GM21367 (cell line): Measurements from ENCODE around the gene STYK1.
A peak's percentile ranks its signal among the peaks of the same experiment; 100 is the strongest.

Source experiments
- ATAC-seq: cut with Tn5 transposase; IDR thresholded peaks from one replicate; pipeline ENCODE4 v1.9.1; 2021; ENCODE audit not compliant: unreplicated experiment

The STYK1 gene, protein sequence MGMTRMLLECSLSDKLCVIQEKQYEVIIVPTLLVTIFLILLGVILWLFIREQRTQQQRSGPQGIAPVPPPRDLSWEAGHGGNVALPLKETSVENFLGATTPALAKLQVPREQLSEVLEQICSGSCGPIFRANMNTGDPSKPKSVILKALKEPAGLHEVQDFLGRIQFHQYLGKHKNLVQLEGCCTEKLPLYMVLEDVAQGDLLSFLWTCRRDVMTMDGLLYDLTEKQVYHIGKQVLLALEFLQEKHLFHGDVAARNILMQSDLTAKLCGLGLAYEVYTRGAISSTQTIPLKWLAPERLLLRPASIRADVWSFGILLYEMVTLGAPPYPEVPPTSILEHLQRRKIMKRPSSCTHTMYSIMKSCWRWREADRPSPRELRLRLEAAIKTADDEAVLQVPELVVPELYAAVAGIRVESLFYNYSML

DNA sequence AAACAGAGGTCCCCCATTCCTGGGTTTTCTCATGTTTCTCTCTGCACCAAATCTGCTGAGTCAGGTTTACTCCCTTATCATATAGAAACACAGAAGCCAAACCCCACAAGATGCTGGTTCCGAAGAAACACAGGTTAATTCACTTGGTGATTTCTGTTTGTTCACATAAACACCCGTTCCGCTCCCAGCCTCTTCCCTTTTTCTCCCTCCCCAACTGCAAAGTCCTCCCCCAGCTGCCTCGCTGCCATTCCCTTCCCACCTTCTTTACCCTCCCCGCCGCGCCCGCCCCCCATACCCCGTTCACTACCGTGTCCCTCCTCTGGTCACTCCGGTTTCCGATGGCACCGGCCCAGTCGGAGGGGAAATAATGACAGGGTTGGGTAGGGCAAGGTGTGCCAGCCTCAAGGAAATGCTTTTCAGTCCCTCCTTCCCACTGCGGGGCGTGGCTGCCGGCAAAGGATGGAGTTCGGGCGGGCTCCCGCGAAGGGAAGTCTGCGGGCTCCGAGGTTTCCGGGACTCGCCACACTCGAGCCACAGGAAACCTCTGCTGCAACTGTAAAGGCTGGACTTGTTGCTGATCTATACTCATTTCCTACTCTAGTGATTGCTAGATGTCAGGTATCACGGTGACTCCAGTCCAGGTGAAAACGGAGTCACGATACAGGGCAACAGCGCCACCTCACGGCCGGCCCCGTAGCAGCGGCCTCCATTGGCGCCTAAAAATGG is at the start of gene STYK1:
TSS of gene STYK1 (minus strand) at position 394 of the 726 bp plus-strand sequence. CDS start 39,434 bp downstream, outside the sequence.
- peak; percentile 46 for ATAC-seq

DNA sequence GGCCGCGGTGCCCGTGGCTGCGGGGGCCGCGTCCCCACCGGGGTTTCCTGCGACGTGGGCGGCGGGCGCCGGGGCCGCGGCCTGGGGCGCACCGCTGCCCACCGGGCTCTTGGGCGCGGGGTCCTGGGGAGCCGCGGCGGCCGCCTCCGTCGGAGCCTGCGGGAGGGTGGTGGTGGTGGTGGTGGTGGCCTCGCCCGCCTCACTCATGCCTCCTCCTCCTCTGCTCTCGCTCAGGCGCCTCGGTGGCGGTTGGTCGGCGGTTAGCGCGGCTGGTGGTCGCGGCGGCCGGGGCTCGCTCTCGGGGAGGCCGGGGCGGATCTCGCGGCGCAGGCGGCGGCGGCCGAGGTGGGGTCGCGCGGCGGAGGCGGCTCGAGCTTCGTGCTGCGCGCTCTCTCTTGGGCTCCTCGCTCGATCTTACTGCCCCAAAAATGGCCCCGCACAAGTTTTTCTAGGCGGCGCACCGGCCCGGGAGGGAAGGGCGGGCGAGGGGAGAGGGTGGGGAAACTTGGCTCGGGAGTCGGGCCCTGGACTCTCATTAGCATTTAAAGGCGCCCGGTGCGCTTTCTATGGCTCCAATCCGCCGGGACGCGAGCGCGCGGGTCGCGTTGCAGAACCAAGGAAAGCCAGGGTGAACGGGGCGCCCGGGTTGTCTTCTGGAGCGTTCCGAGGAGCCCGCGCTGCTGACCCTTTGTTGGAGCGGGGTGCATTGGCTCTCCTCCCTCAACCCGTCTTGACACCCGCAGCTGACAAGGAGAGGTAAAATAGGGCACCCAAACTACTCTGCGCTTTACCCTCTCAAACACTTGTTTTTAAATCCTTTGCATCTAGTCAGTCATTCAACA is 49.3 kb upstream of the STYK1 start, which contains the start of gene YBX3:
TSS of gene YBX3 (minus strand) at position 419 of the 842 bp plus-strand sequence. CDS start at position 207, 212 bp downstream.
- ATAC-seq = peak; percentile 43

DNA sequence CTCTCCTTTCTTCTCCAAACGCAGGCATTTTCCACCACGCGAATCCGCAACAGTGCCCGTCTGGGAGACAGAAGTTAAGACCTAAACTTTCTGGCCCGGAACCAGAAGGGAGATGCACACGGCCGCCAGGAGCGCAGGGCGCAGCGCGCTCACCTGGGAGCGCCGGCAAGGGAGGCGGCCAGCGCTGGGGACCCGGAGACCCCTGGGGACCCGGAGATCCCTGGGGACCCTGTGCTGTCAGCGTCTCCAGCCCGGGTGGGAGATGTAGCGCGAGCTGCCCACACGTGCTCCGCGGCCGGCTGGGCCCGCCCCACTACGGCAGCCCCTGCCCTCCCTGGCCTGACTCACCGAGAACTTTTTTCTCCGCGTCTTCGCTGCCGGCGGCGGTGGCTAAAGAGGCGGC is 48.7 kb upstream of the STYK1 start:
- ATAC-seq = peak; percentile 40

DNA sequence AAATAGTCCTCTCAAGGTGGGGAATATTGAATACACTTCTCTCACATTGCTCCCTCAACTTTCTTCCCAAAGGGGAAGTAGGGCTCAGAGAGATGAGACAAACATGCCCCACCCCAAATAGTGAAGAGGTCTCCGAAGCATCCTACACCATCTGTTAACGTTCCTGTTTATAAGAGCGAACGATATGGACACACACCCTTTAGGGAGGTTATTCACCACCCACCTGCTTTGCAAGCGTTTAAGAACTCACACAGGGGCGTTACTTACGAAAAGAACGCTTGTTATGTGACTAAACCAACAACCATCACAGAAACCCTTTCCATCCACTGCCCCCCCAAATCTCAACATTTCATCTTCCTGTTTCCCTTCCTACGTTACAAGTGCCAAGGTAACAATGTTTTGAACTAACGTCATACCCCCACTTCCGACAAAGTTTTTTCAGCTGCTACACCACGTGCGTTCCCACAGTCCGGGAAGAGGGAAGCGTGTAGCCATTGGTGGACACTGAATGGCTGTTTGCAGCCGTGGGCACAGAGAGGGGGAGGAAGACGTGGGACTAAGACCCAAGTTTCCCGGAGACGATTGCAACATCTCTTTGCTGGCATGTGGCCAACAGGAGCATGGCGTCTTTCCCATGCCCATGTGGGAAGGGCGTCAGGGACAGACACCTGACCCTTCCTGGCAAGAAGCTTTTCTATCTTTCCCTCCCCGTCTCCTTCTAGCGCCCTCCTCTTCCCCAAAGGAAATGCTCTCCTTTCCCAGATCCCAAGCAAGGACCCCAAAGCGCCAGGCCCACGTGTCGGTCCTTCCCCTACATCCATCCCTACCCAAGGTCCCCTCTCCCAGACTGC is 48.0 kb upstream of the STYK1 start:
- no peak for ATAC-seq

DNA sequence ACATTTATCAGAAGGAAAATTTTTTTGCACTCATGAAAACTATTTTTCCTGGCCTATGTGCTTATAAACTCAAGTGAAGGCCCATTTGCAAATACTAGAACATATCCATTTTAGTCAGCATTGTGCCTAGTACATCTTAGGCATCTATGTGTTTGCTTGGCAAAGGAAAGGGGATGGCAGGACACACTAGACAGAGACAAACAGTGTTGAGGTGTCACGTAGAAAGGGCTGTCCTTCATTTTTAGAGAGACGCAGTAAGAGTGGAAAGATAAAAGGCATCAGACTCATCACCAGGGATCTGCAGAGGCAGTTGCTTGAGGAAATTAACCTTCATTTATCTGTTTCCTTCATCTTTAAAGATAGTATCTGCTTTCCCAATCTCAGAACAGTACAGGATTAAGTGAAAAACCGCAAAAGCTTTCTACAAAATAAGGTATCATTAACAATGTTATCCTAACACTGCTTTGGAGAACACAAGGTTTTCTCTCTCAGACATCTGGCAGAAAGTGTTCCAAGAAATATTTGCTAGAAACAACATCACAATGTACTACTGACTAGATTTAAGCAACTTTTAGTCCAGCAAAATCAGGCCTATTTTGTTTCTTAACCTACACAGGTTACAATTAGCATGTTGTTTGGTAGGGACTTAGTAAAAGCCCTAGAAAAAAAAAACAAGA is 47.3 kb upstream of the STYK1 start:
- no peak for ATAC-seq

DNA sequence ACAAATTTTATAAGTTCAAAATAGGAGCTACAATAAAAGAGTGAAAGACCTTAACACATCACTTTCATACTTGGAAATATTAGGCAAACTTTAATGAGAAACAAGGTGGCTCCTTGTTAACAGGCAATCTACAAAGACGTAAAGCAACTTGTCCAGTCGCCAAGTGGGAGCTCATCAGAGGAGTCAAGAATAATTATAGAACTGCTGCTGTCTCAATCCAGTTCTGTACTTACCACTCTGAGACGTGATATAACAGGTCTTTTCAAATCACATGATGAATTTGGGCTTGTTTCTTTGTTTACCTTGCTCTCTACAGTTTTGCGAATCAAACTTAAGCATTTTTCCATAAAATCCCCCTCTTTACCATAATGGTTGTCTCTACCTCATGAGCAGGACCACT is 45.6 kb upstream of the STYK1 start:
- no peak for ATAC-seq

DNA sequence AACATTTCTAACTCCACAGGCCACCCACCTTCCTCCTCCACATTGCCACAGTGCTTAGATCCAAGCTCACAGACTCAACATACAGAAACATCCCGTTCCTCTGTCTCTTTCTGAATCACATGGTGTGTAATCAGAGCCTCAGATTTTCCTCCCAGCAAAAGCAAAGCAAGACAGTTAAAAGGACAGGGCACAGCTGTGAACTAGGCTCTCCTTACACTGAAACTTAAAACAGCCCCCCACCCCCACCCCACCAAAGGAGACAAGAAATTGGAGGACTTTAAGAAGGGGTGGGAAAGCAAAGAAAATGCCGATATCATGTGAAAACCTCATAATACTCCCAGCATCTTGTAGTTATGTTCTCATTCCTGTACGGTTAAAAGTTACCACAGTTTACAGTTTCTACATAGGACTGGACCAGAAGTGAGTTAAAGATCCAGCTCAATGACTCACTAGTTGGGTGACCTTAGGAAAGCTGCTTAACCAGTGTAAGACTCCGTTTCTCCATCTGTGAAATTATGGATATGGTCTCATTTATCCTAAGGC is 44.5 kb upstream of the STYK1 start:
- no peak for ATAC-seq

DNA sequence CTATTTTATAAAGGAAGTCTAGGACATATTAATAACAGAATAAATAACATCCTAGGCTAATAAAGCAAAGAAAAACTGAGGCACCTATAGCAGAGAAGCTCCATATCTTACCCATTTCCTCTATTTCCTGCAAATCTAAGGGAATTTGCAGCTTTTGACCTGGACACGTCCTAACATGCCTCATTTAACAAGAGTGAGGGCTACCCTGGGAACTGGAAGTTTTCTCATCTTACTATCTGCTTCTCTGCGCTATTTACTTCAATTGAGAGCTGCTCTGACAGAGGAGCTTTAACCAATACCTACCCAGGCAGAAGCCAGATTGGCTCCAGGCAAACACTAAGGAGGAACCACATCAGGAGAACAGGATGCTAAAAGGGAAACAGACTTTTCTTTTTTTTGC is 43.6 kb upstream of the STYK1 start:
- no peak for ATAC-seq

DNA sequence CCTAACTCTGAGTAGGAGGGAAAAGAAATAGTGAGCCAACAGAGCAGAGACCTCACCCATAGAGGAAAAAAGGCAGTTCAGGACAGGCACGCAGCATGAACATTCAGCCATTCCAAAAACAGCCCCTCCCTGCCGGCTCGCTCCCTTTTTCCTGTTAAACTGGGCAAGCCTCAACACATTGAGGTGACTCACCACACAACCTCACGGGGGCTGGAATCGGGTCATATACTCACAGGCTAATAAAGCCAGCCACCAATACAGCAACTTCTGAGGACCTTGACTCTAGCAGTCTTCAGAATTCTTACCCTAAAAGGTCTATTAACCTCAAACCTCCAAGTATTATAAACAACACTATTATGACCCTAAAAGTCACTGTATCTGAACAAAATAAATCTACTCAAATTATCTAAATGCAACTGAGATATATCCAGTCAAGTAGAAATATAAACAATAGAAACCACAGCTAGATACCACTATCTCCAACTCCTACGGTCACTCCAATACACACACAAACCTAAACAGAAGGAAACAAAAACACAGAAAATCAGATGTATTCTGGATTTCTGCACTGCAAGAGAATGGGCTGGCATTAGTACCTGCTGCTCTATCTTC is 43.0 kb upstream of the STYK1 start:
- ATAC-seq = no peak

DNA sequence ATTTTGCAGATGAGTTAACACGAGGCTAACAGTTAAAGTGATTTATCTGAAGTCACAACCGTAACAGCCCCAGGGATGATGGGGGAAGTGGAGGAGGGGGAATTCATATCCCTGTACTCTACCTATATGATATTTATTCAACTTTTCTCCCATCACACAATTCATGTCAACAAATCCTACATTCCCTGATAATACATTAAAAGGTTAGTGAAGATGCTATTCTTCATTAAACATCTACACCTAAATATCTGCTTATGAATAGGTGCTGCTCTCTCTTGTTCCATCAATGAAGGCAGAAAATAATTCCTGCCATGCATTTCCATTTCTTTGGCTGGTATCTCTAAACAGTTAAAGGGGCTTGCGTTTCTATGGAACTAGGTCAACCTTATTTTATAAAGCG is 42.4 kb upstream of the STYK1 start:
- ATAC-seq = no peak

DNA sequence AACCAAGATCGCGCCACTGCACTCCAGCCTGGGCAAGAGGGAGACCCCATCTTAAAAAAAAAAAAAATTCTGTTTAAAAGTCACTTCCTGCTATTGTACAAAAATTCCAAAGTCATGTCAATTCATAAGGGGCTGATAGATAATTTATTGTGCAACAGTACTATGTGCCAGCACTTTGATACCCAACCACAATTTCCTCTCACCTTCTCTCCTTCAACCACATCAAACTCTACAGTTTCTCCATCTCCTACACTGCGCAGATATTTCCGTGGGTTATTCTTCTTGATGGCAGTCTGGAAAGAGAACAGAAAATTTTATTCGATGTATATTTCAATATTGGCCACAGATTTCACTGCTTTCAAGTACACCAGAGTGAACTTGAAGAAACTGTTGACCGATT is 41.6 kb upstream of the STYK1 start:
- ATAC-seq = no peak

DNA sequence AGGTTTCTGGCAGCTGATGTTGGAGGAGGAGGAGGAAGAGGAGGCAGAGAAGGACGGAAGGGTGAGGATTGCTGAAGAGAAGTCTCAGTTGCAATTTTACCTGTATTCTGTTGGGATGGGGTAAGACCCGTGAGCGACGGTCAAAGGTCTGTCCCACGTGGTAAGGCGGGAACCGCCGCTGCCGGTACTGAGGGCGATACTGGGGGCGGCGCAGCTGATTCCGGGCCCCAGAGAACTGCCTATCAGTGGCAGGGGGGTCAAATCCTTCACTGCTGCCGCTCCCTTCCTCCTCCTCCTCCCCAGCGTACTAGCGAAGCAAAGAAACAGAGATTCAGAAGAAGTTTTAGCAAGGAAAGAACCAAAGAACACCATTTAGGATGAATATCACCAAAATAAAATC is 36.0 kb upstream of the STYK1 start:
- ATAC-seq = no peak

DNA sequence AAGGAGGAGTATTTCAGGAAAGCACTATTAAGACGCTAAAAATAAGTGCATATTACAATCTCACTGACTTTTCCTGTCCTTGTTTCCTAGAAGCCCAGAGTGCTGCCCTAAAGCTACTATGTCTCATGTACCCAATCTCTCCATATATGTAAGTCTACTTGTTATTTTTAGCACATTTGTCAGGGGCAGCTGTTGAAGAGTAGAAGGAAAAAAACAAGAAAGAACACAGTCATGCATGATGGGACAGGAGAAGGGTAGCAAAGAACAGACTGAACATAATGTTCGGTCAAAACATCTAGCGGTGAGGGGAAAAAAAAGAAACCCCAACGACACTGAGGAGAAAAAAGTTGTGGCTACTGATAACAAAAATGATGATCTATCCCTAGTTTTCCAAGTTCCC is 35.0 kb upstream of the STYK1 start:
- ATAC-seq = no peak

DNA sequence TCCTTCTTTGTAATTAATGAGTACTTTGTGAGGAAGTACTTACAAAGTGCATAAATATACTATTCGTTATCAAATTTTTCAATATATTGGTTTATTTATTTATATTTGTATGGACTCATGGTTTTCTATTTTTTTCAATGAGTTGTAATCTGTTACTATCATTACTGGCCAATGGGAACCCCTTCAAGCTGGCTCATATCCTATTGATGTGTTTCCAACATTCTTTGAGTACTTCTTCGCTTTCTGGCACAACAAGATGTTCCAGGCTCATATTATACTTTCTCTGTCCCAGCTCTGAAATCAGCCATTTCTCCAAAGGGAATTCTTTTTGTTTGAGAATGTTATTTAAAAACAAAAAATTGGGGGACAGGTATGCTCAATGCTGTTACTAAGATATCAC is 31.8 kb upstream of the STYK1 start:
- no peak for ATAC-seq

DNA sequence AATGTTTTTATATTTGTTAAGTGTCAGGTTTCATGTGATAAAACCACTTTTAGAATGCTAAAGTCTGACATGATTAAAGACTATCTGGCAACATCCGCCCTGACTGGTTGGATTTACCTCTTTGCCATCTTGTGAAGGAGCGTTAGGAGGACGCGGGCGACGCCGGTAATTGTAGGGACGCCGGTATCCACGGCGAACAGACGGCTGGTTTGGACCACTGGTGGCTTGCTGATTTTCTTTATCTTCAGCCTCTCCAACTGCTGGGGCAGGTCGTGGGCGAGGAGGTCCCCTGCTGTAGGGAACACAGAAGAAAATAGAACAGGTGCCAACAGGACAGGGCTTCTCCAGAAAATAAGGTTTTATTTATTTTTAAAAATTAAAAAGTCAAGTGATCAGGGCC is 28.0 kb upstream of the STYK1 start:
- no peak for ATAC-seq

DNA sequence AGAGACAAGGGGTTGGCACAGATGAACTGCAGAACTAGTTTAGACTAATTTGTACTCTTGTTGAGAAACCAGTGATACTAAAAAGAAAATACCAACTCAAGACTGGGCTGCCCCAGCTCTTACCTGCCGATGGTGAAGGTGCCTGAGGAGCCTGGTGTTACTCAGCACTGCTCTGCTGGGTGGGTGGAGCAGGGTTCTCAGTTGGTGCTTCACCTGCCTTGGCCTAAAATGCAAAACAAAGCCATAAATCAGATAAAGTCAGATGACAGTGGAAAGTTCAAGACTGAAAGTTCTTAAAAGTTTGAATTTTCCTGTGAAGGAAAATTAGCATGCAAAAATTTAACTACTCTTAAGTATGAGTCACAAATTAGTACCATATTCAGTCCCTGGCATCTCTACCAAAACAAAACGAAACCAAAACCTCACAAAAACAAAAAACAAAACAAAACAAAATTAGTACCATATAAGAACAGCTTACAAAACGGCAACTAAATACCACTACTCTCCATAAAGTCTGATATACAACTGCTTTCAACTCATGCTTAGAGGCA is 27.4 kb upstream of the STYK1 start:
- peak; percentile 63 for ATAC-seq

DNA sequence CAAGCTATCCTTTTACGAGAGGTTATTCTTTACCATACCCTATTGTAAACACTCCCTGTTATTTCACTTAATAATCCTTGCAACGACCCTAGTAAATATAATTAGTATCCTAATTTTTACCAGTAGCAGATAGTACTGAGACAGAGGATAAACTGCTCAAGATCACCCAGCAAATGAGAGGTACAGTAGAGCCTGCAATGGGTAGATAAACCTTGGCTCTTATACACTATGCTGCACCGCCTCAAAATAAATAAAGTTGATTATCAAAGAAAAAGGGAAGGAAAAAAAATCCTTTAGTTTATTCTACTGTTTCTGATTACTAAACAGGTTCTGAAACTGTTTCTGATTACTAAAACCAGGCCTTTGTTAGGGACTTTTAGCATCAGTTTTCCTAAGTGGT is 26.7 kb upstream of the STYK1 start:
- no peak for ATAC-seq

DNA sequence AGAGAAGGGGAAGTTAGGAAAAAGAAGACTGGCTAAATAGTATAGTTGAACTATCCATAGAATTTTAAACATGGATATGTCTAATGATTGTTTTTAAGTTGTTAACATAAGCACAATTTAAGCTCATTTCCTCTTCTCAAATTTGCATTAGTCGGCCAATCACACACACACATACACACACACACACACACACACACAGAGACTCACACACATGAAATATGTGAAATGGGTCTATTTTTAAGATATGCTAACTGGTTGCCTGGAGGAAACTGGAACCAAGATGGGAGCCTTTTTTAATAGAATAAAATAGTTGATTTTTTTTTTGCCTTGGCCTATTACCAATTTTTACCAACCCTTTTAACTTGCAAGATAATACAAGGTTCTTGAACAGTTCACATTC is 24.0 kb upstream of the STYK1 start:
- ATAC-seq = no peak

DNA sequence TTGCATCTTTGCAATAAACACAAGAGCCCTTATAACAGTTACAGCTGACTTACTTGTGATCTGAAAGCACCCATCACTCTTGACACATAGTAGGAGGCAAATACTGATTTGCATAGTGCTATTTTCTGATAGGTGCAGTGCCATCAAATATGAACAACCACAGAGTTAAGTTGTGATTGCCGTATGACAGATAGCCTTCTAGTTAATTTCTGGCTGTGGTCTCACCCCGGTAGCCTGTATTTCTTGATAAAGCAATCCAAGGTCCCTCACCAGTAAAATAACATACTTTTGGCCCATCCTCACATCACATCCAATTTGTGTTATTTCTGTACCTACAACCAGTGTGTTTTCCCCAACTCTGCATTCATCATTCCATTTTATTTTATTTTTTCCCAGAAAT is 23.3 kb upstream of the STYK1 start:
- ATAC-seq = no peak
